HG02763 (cell line): Measurements from ENCODE around the gene CFAP20DC.
"Not testable (repeated sequence)": the region's sequence is repeated elsewhere in the genome, so short reads cannot be mapped to it uniquely, and the experiment has no call there.

Source experiments
- ATAC-seq: cut with Tn5 transposase; IDR thresholded peaks from one replicate; pipeline ENCODE4 v1.9.1; 2021; ENCODE audit warnings: mild to moderate bottlenecking, moderate library complexity; ENCODE audit not compliant: unreplicated experiment

Gene CFAP20DC

GRCh38 chr3:58874795-58875194 is 175.0 kb downstream of the CFAP20DC start:
- peak; percentile 77 for ATAC-seq

GRCh38 chr3:58874248-58874741 is 175.5 kb downstream of the CFAP20DC start:
- peak; percentile 69 for ATAC-seq

- no peak for ATAC-seq
These were observed 181.6 kb downstream of the CFAP20DC start for GRCh38 chr3:58868097-58868779.

GRCh38 chr3:58867621-58868020 is 182.2 kb downstream of the CFAP20DC start:
- no peak for ATAC-seq

- ATAC-seq: no peak
These were observed 183.7 kb downstream of the CFAP20DC start for GRCh38 chr3:58866079-58866478.

GRCh38 chr3:58864480-58864879 is 185.3 kb downstream of the CFAP20DC start:
- no peak for ATAC-seq

GRCh38 chr3:58863206-58863605 is 186.6 kb downstream of the CFAP20DC start:
- no peak for ATAC-seq

GRCh38 chr3:58861551-58861950 is 188.3 kb downstream of the CFAP20DC start:
- ATAC-seq: no peak

GRCh38 chr3:58858126-58858525 is 191.7 kb downstream of the CFAP20DC start:
- no peak for ATAC-seq

- ATAC-seq: no peak
These were observed 192.4 kb downstream of the CFAP20DC start for GRCh38 chr3:58857402-58857801.

- no peak for ATAC-seq
These were observed 201.0 kb downstream of the CFAP20DC start for GRCh38 chr3:58848826-58849225.

- not testable (repeated sequence) for ATAC-seq
These were observed 207.6 kb downstream of the CFAP20DC start for GRCh38 chr3:58842050-58842747.

- no peak for ATAC-seq
These were observed 208.9 kb downstream of the CFAP20DC start for GRCh38 chr3:58840949-58841348.

- no peak for ATAC-seq
These were observed 209.9 kb downstream of the CFAP20DC start for GRCh38 chr3:58839964-58840363.

GRCh38 chr3:58839187-58839586 is 210.6 kb downstream of the CFAP20DC start:
- ATAC-seq: no peak

- no peak for ATAC-seq
These were observed 212.0 kb downstream of the CFAP20DC start for GRCh38 chr3:58837856-58838255.

GRCh38 chr3:58837141-58837843 is 212.5 kb downstream of the CFAP20DC start:
- no peak for ATAC-seq

GRCh38 chr3:58835086-58835485 is 214.7 kb downstream of the CFAP20DC start:
- no peak for ATAC-seq

- ATAC-seq: no peak
These were observed 216.3 kb downstream of the CFAP20DC start for GRCh38 chr3:58833491-58833890.

- no peak for ATAC-seq
These were observed 220.4 kb downstream of the CFAP20DC start for GRCh38 chr3:58829321-58830000.

- no peak for ATAC-seq
These were observed 225.0 kb downstream of the CFAP20DC start for GRCh38 chr3:58824777-58825176.
